Tibial nerve (tissue), 4 donors: Measurements from ENCODE around the gene CMTM5. TPM values are rescaled to one million over a fixed set of nuclear protein-coding genes. Genes with fewer than 3 reads are reported as not detected.

Source experiments
- DNase-seq, 2 donors: peaks; one replicate each; pipeline ENCODE4 v3.0.0-alpha.2; 2019; ENCODE audit warnings: low spot score in 2 of 2
- H3K27ac ChIP-seq, 4 donors: fragments of 200-600 bp; sonication (generic) in 3 of 4; one replicate each; pipeline ENCODE4 v1.5.1; 2017 to 2019; ENCODE audit warnings: mild to moderate bottlenecking in 1 of 4
- H3K27me3 ChIP-seq, 2 donors: fragments of 200-600 bp; sonication (generic) in 1 of 2; one replicate each; pipeline versions ENCODE4 v1.5.1 to v1.6.0; 2017 to 2019
- H3K36me3 ChIP-seq, 3 donors: fragments of 200-600 bp; sonication (generic); one replicate each; pipeline ENCODE4 v1.5.1; 2018 to 2019
- H3K4me1 ChIP-seq, 4 donors: fragments of 200-600 bp; sonication (generic) in 3 of 4; one replicate each; pipeline ENCODE4 v1.5.1; 2017 to 2019
- H3K4me3 ChIP-seq, 4 donors: fragments of 200-600 bp; sonication (generic) in 3 of 4; one replicate each; pipeline ENCODE4 v1.5.1; 2017 to 2019; ENCODE audit warnings: mild to moderate bottlenecking in 1 of 4, moderate library complexity in 1 of 4
- H3K9me3 ChIP-seq, 4 donors: fragments of 200-600 bp; sonication (generic) in 3 of 4; one replicate each; pipeline ENCODE4 v1.5.1; 2017 to 2019
- EP300 ChIP-seq, 2 donors: sonication (generic); formaldehyde crosslinking; IDR thresholded peaks; one replicate each; pipeline ENCODE4 v1.6.1; 2017; ENCODE audit warnings: antibody characterized with exemption in 2 of 2, mild to moderate bottlenecking in 1 of 2
- POLR2A ChIP-seq, 2 donors: fragments of 450-650 bp; IDR thresholded peaks; one replicate each; pipeline ENCODE4 v1.6.1; 2017; ENCODE audit warnings: antibody characterized with exemption in 2 of 2, mild to moderate bottlenecking in 2 of 2, moderate library complexity in 2 of 2
- WGBS, 2 donors: methylation state at CpG; one replicate each; pipeline ENCODE4 v1.1.5; 2018; 5-methylcytosine and 5-hydroxymethylcytosine counted together
- total RNA-seq, 4 donors: library from RNA; depleted of rRNA; stranded (reverse); fragments of >200 nt; gene quantifications; one replicate each; pipeline ENCODE4 v1.1.0, GENCODE V29; 2016
- TF ChIP-seq, protein P1 (sequence below), 5 experiments: fragments of 200-600 bp in 3 of 5; fragments of 450-650 bp in 2 of 5; sonication (generic) in 3 of 5; IDR thresholded peaks; one replicate each; pipeline ENCODE4 v1.5.1; 2016 to 2019; ENCODE audit warnings: antibody characterized with exemption in 5 of 5, mild to moderate bottlenecking in 3 of 5, moderate library complexity in 2 of 5

The CMTM5 gene
- total RNA-seq, 4 donors from 2014 or later: 10.8 to 31.5 (median 18.3) TPM

GRCh38 chr14:23403139-23403438 lies 26.2 kb downstream of the CMTM5 start:
- TF ChIP-seq POLR2A (IDR thresholded peaks at IDR 0.05): no peak
- TF ChIP-seq, protein P1, sequence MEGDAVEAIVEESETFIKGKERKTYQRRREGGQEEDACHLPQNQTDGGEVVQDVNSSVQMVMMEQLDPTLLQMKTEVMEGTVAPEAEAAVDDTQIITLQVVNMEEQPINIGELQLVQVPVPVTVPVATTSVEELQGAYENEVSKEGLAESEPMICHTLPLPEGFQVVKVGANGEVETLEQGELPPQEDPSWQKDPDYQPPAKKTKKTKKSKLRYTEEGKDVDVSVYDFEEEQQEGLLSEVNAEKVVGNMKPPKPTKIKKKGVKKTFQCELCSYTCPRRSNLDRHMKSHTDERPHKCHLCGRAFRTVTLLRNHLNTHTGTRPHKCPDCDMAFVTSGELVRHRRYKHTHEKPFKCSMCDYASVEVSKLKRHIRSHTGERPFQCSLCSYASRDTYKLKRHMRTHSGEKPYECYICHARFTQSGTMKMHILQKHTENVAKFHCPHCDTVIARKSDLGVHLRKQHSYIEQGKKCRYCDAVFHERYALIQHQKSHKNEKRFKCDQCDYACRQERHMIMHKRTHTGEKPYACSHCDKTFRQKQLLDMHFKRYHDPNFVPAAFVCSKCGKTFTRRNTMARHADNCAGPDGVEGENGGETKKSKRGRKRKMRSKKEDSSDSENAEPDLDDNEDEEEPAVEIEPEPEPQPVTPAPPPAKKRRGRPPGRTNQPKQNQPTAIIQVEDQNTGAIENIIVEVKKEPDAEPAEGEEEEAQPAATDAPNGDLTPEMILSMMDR (IDR thresholded peaks at IDR 0.05): no peak
- no peak for TF ChIP-seq EP300 (IDR thresholded peaks at IDR 0.05)
- no peak overlapping the region for H3K4me3 ChIP-seq
- no peak for DNase-seq
- no peaks in the 10 kb centered on the region for H3K9me3 ChIP-seq
- H3K27ac ChIP-seq: no peak overlapping the region
- peaks cover 0 to 8% of the 10 kb centered on the region in 2 donors for H3K27me3 ChIP-seq
- no peaks in the 10 kb centered on the region for H3K36me3 ChIP-seq
- 57 to 58% methylated on average over 7 of the region's 7 CpGs for WGBS, 2 donors
- no peaks in the 10 kb centered on the region for H3K4me1 ChIP-seq

DNA sequence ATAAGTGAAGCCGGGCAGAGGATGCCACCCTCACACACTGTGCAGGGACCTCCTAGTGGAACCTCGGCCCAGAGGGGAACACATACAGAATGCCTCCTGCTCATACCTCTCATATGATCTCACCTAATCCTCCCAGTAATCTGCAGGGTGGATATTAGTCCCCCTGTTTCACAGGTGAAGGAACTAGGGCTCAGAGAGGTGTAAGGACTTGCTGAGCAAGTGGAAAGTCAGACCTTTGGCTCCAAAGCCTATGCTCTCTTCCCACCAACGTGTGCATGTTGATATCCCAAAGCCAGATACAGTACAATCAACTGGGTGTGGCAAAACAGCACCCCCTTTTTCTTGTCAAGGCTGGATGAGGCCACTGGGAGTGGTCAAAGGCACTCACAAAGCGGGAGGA lies 27.1 kb downstream of the CMTM5 start:
- TF ChIP-seq, protein P1 (IDR thresholded peaks at IDR 0.05): no peak
- TF ChIP-seq POLR2A (IDR thresholded peaks at IDR 0.05) (no peak), EP300 (IDR thresholded peaks at IDR 0.05) (no peak)
- 70 to 75% methylated on average over 4 of the region's 4 CpGs for WGBS, 2 donors
- H3K36me3 ChIP-seq: no peaks in the 10 kb centered on the region

DNA sequence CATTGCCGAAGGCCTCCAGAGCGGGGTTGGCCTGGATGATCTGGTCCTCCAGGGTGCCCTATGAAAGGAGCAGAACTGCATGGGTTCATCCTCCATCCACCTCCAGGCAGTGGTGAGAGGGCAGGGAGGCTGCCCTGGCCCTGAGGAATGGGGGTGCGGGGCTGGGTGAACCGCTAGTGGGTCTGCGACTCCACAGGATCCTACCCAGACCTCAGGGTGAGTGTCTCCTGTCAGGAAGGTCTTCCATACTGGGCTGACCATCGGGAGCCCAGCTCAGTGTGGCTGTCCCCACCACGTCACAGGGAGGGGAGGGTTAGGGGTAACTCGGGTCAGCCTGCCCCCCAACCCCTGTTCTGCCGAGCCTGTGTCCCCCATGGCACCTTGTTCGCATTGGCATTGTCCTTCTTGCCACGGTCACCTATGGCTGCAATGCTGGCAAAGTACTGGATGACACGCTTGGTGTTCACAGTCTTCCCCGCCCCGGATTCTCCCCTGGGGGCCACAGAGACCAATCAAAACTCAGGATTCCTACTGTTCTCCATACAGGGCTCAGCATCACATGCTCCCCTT lies 27.6 kb downstream of the CMTM5 start:
- Histone ChIP-seq H3K36me3 (no peaks in the 10 kb centered on the region), H3K4me3 (no peak overlapping the region), H3K4me1 (no peaks in the 10 kb centered on the region), H3K9me3 (no peaks in the 10 kb centered on the region), H3K27ac (no peak overlapping the region), H3K27me3 (peaks cover 0 to 8% of the 10 kb centered on the region in 2 donors)
- DNase-seq: no peak
- TF ChIP-seq POLR2A (IDR thresholded peaks at IDR 0.05) (no peak), EP300 (IDR thresholded peaks at IDR 0.05) (no peak)
- TF ChIP-seq, protein P1 (IDR thresholded peaks at IDR 0.05): no peak
- 83 to 86% methylated on average over 13 to 14 of the region's 14 CpGs for WGBS, 2 donors

More for the DNA sequence above, 27.1 kb downstream of the CMTM5 start:
- no peak for DNase-seq
- Histone ChIP-seq H3K27me3 (peaks cover 0 to 8% of the 10 kb centered on the region in 2 donors), H3K4me1 (no peaks in the 10 kb centered on the region), H3K27ac (no peak overlapping the region), H3K4me3 (no peak overlapping the region), H3K9me3 (no peaks in the 10 kb centered on the region)

- no peak for DNase-seq
- TF ChIP-seq EP300 (IDR thresholded peaks at IDR 0.05): no peak
- TF ChIP-seq, protein P1 (IDR thresholded peaks at IDR 0.05): no peak
- no peak for TF ChIP-seq POLR2A (IDR thresholded peaks at IDR 0.05)
- no peak overlapping the region for H3K27ac ChIP-seq
- H3K36me3 ChIP-seq: no peaks in the 10 kb centered on the region
- H3K4me3 ChIP-seq: no peak overlapping the region
- peaks cover 0 to 8% of the 10 kb centered on the region in 2 donors for H3K27me3 ChIP-seq
- H3K9me3 ChIP-seq: no peaks in the 10 kb centered on the region
- no peaks in the 10 kb centered on the region for H3K4me1 ChIP-seq
- 77 to 86% methylated on average over 10 of the region's 10 CpGs for WGBS, 2 donors
Measured at GRCh38 chr14:23405096-23405495, 28.2 kb downstream of the CMTM5 start.

GRCh38 chr14:23405516-23406025 lies 28.7 kb downstream of the CMTM5 start:
- Histone ChIP-seq H3K36me3 (no peaks in the 10 kb centered on the region), H3K9me3 (no peaks in the 10 kb centered on the region), H3K4me3 (no peak overlapping the region), H3K27me3 (peaks cover 0 to 8% of the 10 kb centered on the region in 2 donors), H3K4me1 (no peaks in the 10 kb centered on the region), H3K27ac (no peak overlapping the region)
- WGBS, 2 donors: 90 to 91% methylated on average over 12 to 13 of the region's 13 CpGs
- no peak for TF ChIP-seq POLR2A (IDR thresholded peaks at IDR 0.05)
- TF ChIP-seq, protein P1 (IDR thresholded peaks at IDR 0.05): no peak
- no peak for TF ChIP-seq EP300 (IDR thresholded peaks at IDR 0.05)
- DNase-seq: no peak
